Lower lobe of right lung (tissue), 2 donors: ENCODE measurements around the gene PLEKHH1. TPM values are rescaled to one million over a fixed set of nuclear protein-coding genes. Genes with fewer than 3 reads are reported as not detected.

Experiments
- ATAC-seq, 2 donors: fragments of 200-7000 bp; cut with Tn5 transposase; one replicate each; pipeline ENCODE4 v1.9.1; 2020 to 2022; ENCODE audit warnings: mild to moderate bottlenecking in 2 of 2, moderate library complexity in 2 of 2
- DNase-seq: peaks from one replicate; pipeline ENCODE4 v3.0.0-alpha.2; 2020
- H3K27ac ChIP-seq: fragments of 200-600 bp; one replicate; pipeline ENCODE4 v1.8.0; 2022
- H3K27me3 ChIP-seq: fragments of 200-600 bp; one replicate; pipeline ENCODE4 v1.8.0; 2022; ENCODE audit warnings: low read depth
- H3K36me3 ChIP-seq: fragments of 200-600 bp; one replicate; pipeline ENCODE4 v1.8.0; 2022; ENCODE audit warnings: mild to moderate bottlenecking
- H3K4me1 ChIP-seq: fragments of 200-600 bp; one replicate; pipeline ENCODE4 v1.8.0; 2022
- H3K4me3 ChIP-seq: fragments of 200-600 bp; one replicate; pipeline ENCODE4 v1.8.0; 2022; ENCODE audit warnings: mild to moderate bottlenecking
- H3K9me3 ChIP-seq: fragments of 200-600 bp; one replicate; pipeline ENCODE4 v1.8.0; 2022
- CTCF ChIP-seq: fragments of 200-600 bp; IDR thresholded peaks from one replicate; pipeline ENCODE4 v1.8.0; 2022; ENCODE audit warnings: antibody characterized with exemption, mild to moderate bottlenecking
- intact Hi-C: fragments of 100-400 bp; cut with DNase I; formaldehyde crosslinking; loops from one replicate; pipeline ENCODE4 v1.11.0; 2022
- total RNA-seq: library from RNA; stranded (reverse); fragmentation: NEBNext Ultra II Directional; extraction: Animal tissue kit (Norgen Biotek cat#: 25700); gene quantifications from one replicate; pipeline ENCODE4 v1.2.1, GENCODE V29; 2021
- donor health status: DM: no; HTN: yes; CAD: no; lungs with severe emphysema.

The PLEKHH1 gene
- total RNA-seq, 1 donor from 2014 or later: 4.6 TPM

GRCh38 chr14:67579040-67579439 lies 46.0 kb downstream of the PLEKHH1 start:
- Histone ChIP-seq H3K27ac (no peak overlapping the region), H3K4me3 (no peak overlapping the region), H3K36me3 (no peaks in the 10 kb centered on the region), H3K27me3 (no peaks in the 10 kb centered on the region), H3K9me3 (no peaks in the 10 kb centered on the region), H3K4me1 (no peaks in the 10 kb centered on the region)
- ATAC-seq (no peak), DNase-seq (peak; percentile 20)
- TF ChIP-seq CTCF: no peak
- intact Hi-C loops: no loop called here

- Histone ChIP-seq H3K36me3 (no peaks in the 10 kb centered on the region), H3K27me3 (no peaks in the 10 kb centered on the region), H3K4me1 (no peaks in the 10 kb centered on the region), H3K4me3 (no peak overlapping the region), H3K9me3 (no peaks in the 10 kb centered on the region), H3K27ac (no peak overlapping the region)
- no peak for TF ChIP-seq CTCF
- intact Hi-C loops: no loop called here
- ATAC-seq (no peak), DNase-seq (no peak)
Measured at GRCh38 chr14:67579636-67580035, 46.5 kb downstream of the PLEKHH1 start.

- peak; percentile 35 for DNase-seq
- Histone ChIP-seq H3K9me3 (no peaks in the 10 kb centered on the region), H3K4me1 (no peaks in the 10 kb centered on the region), H3K27ac (no peak overlapping the region), H3K4me3 (no peak overlapping the region), H3K27me3 (no peaks in the 10 kb centered on the region), H3K36me3 (no peaks in the 10 kb centered on the region)
- no peak for TF ChIP-seq CTCF
- no peak for ATAC-seq
- intact Hi-C loops: no loop called here
Measured at GRCh38 chr14:67580336-67581171, 47.5 kb downstream of the PLEKHH1 start.

- intact Hi-C loops: no loop called here
- Histone ChIP-seq H3K4me3 (no peak overlapping the region), H3K9me3 (no peaks in the 10 kb centered on the region), H3K36me3 (no peaks in the 10 kb centered on the region), H3K4me1 (no peaks in the 10 kb centered on the region), H3K27ac (no peak overlapping the region), H3K27me3 (no peaks in the 10 kb centered on the region)
- no peak for TF ChIP-seq CTCF
- DNase-seq: no peak
- no peak for ATAC-seq
Measured at GRCh38 chr14:67581643-67582042, 48.6 kb downstream of the PLEKHH1 start.

GRCh38 chr14:67582061-67582460 lies 49.0 kb downstream of the PLEKHH1 start:
- DNase-seq (no peak), ATAC-seq (no peak)
- no peaks in the 10 kb centered on the region for H3K27me3 ChIP-seq
- H3K4me1 ChIP-seq: no peaks in the 10 kb centered on the region
- H3K27ac ChIP-seq: no peak overlapping the region
- H3K9me3 ChIP-seq: no peaks in the 10 kb centered on the region
- no peak overlapping the region for H3K4me3 ChIP-seq
- intact Hi-C loops: no loop called here
- H3K36me3 ChIP-seq: no peaks in the 10 kb centered on the region
- no peak for TF ChIP-seq CTCF
